Osteoblast (primary cell): ENCODE data around the gene ZNF165. TPM values are rescaled to one million over a fixed set of nuclear protein-coding genes. Genes with fewer than 3 reads are reported as not detected.
"Not testable (repeated sequence)": the region's sequence is repeated elsewhere in the genome, so short reads cannot be mapped to it uniquely, and the experiment has no call there.

ENCODE experiments used
- DNase-seq: peaks from one replicate; pipeline ENCODE4 v3.0.0; 2011; ENCODE audit warnings: low spot score, mixed read lengths; ENCODE audit not compliant: insufficient read length; ENCODE audit errors: missing footprints
- H2AFZ ChIP-seq: 2 replicates; pipeline ENCODE4 v1.6.0; 2011; ENCODE audit warnings: mild to moderate bottlenecking, low read length
- H3K27ac ChIP-seq: 2 replicates; pipeline ENCODE4 v1.5.1; 2011; ENCODE audit warnings: mild to moderate bottlenecking, low read depth, low read length, moderate library complexity
- H3K27me3 ChIP-seq: 2 replicates; pipeline ENCODE4 v1.6.0; 2012; ENCODE audit warnings: mild to moderate bottlenecking, control low read depth, inconsistent platforms, low read length, moderate library complexity; ENCODE audit not compliant: insufficient read depth
- H3K36me3 ChIP-seq: 2 replicates; pipeline ENCODE4 v1.5.1; 2011; ENCODE audit warnings: mild to moderate bottlenecking, low read length, control low read depth, moderate library complexity; ENCODE audit not compliant: insufficient read depth
- H3K4me1 ChIP-seq: 2 replicates; pipeline ENCODE4 v1.5.1; 2011; ENCODE audit warnings: mild to moderate bottlenecking, low read length, control low read depth, moderate library complexity; ENCODE audit not compliant: insufficient read depth
- H3K4me2 ChIP-seq: 2 replicates; pipeline ENCODE4 v1.6.0; 2011; ENCODE audit warnings: mild to moderate bottlenecking, low read length; ENCODE audit not compliant: insufficient read depth
- H3K4me3 ChIP-seq: fragments of 200-600 bp; sonication (generic); 3 replicates; pipeline ENCODE4 v1.5.1; 2012; ENCODE audit warnings: mild to moderate bottlenecking, low read length, inconsistent platforms; ENCODE audit not compliant: insufficient read depth
- H3K79me2 ChIP-seq: 2 replicates; pipeline ENCODE4 v1.6.0; 2012; ENCODE audit warnings: mild to moderate bottlenecking, low read length, control low read depth, inconsistent platforms; ENCODE audit not compliant: insufficient read depth
- H3K9me3 ChIP-seq: 2 replicates; pipeline ENCODE4 v1.5.1; 2011; ENCODE audit warnings: low read depth, low read length, control low read depth
- H4K20me1 ChIP-seq: 2 replicates; pipeline ENCODE4 v1.6.0; 2012; ENCODE audit warnings: mild to moderate bottlenecking, low read length, control low read depth; ENCODE audit not compliant: insufficient read depth
- total RNA-seq: library from RNA; depleted of rRNA; stranded (reverse); fragments of >200 nt; gene quantifications from 2 replicates; pipeline ENCODE4 v1.2.3, GENCODE V29; 2012
- TF ChIP-seq, protein P1 (sequence below): IDR thresholded peaks from 2 replicates; pipeline ENCODE4 v1.5.1; 2011; ENCODE audit warnings: mild to moderate bottlenecking, low read depth, low read length, moderate library complexity; ENCODE audit errors: extremely low read depth

The ZNF165 gene
- total RNA-seq, 1 donor: 0.36 TPM

GRCh38 chr6:28068067-28068466, 12.3 kb upstream of the ZNF165 start:
- H2AFZ ChIP-seq: no peak overlapping the region
- no peak overlapping the region for H3K27ac ChIP-seq
- no peaks in the 10 kb centered on the region for H3K27me3 ChIP-seq
- TF ChIP-seq, protein P1, sequence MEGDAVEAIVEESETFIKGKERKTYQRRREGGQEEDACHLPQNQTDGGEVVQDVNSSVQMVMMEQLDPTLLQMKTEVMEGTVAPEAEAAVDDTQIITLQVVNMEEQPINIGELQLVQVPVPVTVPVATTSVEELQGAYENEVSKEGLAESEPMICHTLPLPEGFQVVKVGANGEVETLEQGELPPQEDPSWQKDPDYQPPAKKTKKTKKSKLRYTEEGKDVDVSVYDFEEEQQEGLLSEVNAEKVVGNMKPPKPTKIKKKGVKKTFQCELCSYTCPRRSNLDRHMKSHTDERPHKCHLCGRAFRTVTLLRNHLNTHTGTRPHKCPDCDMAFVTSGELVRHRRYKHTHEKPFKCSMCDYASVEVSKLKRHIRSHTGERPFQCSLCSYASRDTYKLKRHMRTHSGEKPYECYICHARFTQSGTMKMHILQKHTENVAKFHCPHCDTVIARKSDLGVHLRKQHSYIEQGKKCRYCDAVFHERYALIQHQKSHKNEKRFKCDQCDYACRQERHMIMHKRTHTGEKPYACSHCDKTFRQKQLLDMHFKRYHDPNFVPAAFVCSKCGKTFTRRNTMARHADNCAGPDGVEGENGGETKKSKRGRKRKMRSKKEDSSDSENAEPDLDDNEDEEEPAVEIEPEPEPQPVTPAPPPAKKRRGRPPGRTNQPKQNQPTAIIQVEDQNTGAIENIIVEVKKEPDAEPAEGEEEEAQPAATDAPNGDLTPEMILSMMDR: no peak
- H3K9me3 ChIP-seq: no peaks in the 10 kb centered on the region
- H3K4me2 ChIP-seq: no peak overlapping the region
- no peak overlapping the region for H3K4me3 ChIP-seq
- no peaks in the 10 kb centered on the region for H4K20me1 ChIP-seq
- H3K4me1 ChIP-seq: no peaks in the 10 kb centered on the region
- no peak for DNase-seq
- H3K36me3 ChIP-seq: no peaks in the 10 kb centered on the region
- no peaks in the 10 kb centered on the region for H3K79me2 ChIP-seq

DNA sequence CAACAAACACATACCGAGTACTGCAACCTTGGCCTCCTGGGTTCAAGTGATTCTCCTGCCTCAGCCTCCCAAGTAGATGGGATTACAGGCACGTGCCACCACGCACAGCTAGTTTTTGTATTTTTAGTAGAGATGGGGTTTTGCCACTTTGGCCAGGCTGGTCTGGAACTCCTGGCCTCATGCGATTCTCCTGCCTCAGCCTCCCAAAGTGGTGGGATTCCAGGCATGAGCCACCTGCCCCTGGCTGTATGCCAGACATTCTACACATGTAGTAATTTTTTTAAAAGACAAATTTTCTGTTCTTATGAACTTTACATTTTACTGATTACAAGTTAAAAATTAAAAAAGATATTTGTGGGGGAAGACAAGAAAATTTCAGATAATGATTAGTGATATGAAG, 9.4 kb upstream of the ZNF165 start:
- not testable (repeated sequence) for H3K27me3 ChIP-seq, H3K36me3 ChIP-seq, H3K4me1 ChIP-seq, DNase-seq, H3K4me3 ChIP-seq, H4K20me1 ChIP-seq, H3K27ac ChIP-seq, H3K9me3 ChIP-seq, H2AFZ ChIP-seq, H3K4me2 ChIP-seq, H3K79me2 ChIP-seq

DNA sequence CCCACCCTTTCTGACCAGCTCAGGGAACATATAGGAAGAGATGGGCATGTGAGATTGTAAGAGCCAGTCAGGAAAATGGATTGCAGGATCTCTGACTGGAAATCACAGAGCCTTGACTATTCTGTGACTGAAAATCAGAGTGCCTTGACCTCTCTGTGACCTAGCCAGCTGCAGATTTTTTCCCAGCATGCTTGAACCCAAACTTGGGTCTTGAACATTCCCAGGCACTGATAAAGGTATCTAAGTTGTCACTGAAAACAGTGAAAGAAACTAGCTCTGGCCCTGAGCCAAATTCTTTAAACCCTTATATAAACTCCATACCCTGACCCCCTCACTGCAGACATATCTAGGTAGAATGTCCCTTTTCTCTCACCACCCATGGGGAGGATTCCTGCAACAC, 2.3 kb upstream of the ZNF165 start:
- Histone ChIP-seq H3K36me3 (no peaks in the 10 kb centered on the region), H3K27me3 (no peaks in the 10 kb centered on the region), H3K4me3 (no peak overlapping the region), H3K9me3 (no peaks in the 10 kb centered on the region), H3K27ac (no peak overlapping the region), H2AFZ (no peak overlapping the region), H3K79me2 (no peaks in the 10 kb centered on the region), H4K20me1 (no peaks in the 10 kb centered on the region), H3K4me2 (no peak overlapping the region), H3K4me1 (peaks cover 8% of the 10 kb centered on the region)
- DNase-seq: no peak
- TF ChIP-seq, protein P1: no peak

DNA sequence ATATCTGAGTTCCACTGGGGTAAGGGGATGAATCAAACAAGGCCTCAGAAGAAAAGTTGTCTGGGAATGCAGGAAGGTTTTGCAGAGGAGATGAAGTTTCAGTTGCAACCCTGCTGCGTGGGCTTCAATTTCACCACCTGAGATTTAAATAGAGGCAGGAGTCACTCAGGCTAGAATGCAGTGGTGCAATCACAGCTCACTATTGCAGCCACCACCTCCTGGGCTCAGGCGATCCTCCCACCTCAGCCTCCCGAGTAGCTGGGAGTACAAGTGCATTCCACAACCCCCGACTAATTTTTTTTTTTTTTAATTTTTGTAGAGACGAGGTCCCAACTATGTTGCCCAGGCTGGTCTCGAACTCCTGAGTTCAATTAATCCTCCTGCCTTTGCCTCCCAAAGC, 1.5 kb upstream of the ZNF165 start:
- Histone ChIP-seq H3K27ac (no peak overlapping the region), H3K4me2 (no peak overlapping the region), H3K27me3 (no peaks in the 10 kb centered on the region), H3K9me3 (no peaks in the 10 kb centered on the region), H3K4me1 (peaks cover 8% of the 10 kb centered on the region), H3K36me3 (no peaks in the 10 kb centered on the region), H4K20me1 (no peaks in the 10 kb centered on the region), H3K4me3 (no peak overlapping the region), H3K79me2 (no peaks in the 10 kb centered on the region), H2AFZ (no peak overlapping the region)
- TF ChIP-seq, protein P1: no peak
- no peak for DNase-seq
